ENCODE data around the gene NELL2.

DNA sequence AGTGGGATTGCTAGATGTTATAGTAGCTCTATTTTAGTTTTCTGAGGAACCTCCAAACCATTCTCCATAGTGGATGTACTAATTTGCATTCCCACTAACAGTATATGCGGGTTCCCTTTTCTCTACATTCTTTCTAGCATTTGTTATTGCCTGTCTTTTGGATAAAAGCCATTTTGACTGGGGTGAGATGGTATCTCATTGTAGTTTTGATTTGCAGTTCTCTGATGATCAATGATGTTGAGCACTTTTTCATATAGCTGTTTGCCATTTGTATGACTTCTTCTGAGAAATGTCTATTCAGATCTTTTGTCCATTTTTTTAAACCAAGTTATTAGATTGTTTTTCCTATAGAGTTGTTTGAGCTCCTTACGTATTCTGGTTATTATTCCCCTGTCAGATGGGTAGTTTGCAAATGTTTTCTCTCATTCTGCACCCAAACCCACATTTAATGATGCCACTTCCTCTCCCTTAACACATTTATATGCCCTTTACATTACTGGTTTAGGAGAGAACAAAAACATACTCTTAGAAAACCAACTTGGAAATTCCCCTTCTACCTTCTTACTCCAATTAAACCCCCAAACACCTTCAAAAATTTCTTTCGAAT, 48.2 kb downstream of the NELL2 start:
- TF ChIP-seq, protein P1, sequence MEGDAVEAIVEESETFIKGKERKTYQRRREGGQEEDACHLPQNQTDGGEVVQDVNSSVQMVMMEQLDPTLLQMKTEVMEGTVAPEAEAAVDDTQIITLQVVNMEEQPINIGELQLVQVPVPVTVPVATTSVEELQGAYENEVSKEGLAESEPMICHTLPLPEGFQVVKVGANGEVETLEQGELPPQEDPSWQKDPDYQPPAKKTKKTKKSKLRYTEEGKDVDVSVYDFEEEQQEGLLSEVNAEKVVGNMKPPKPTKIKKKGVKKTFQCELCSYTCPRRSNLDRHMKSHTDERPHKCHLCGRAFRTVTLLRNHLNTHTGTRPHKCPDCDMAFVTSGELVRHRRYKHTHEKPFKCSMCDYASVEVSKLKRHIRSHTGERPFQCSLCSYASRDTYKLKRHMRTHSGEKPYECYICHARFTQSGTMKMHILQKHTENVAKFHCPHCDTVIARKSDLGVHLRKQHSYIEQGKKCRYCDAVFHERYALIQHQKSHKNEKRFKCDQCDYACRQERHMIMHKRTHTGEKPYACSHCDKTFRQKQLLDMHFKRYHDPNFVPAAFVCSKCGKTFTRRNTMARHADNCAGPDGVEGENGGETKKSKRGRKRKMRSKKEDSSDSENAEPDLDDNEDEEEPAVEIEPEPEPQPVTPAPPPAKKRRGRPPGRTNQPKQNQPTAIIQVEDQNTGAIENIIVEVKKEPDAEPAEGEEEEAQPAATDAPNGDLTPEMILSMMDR (conservative IDR thresholded peaks at IDR 0.05 in 1 of 2, IDR thresholded peaks at IDR 0.05 in 1 of 2; ENCODE audit: low read depth in 1 of 2, low read length in 2 of 2), result no peak
- TF ChIP-seq EZH2 (IDR thresholded peaks at IDR 0.05; ENCODE audit: low read length, missing control alignments), result no peak
